Stomach smooth muscle (tissue), 2 donors: ENCODE data around the gene ADAM11.

Experiments
- H3K27ac ChIP-seq: one replicate; pipeline ENCODE4 v1.7.0; 2013; ENCODE audit warnings: mild to moderate bottlenecking, low read length, inconsistent platforms
- H3K27me3 ChIP-seq, 2 donors: one replicate each; pipeline ENCODE4 v1.7.0; 2013; ENCODE audit warnings: low read length in 2 of 2; ENCODE audit not compliant: insufficient read depth in 2 of 2, control insufficient read depth in 1 of 2
- H3K36me3 ChIP-seq, 2 donors: one replicate each; pipeline ENCODE4 v1.7.0; 2013; ENCODE audit warnings: low read length in 2 of 2; ENCODE audit not compliant: control insufficient read depth in 2 of 2, insufficient read depth in 2 of 2
- H3K4me1 ChIP-seq: one replicate; pipeline ENCODE4 v1.7.0; 2013; ENCODE audit warnings: low read length; ENCODE audit not compliant: control insufficient read depth, insufficient read depth
- H3K4me3 ChIP-seq, 2 donors: one replicate each; pipeline ENCODE4 v1.7.0; 2013; ENCODE audit warnings: low read length in 2 of 2
- H3K9ac ChIP-seq, 2 donors: one replicate each; pipeline ENCODE4 v1.7.0; 2013; ENCODE audit warnings: low read length in 2 of 2, mild to moderate bottlenecking in 1 of 2
- H3K9me3 ChIP-seq, 2 donors: one replicate each; pipeline ENCODE4 v1.7.0; 2013; ENCODE audit warnings: low read length in 2 of 2; ENCODE audit not compliant: control insufficient read depth in 2 of 2
- donor health status: healthy.
- donor health status: Pancreatic carcinoma.

Gene ADAM11

DNA sequence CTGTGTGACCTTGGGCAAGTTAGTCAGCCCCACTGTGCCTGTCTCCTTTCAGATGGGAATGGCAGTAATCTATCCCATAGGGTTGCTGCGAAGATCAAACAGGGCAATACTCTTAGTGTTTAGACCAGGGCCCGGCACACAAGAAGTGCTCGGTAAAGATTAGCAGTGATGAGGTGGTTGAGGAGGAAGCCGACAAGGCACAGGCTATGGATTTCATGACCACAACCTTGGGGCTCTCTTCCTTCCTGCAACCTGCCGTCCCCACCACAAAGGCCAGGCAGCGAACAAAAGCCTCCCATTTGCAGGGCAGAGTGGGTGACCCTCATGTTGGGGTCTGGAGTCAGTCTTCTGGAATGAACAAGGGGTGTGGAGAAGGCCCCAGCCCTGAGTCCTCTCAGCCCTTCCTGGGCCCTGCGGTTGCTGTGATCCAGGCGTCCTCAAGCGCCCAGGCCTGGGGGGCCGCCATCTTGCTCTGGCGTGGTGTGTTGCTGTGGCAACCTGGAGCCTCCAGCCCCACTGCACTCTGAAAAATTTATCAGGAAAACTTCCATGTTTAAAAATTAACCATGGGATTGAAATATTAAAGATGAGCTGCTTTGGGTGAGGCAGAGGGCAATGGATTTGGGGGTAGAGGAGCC lies 9.8 kb downstream of the ADAM11 start:
- Histone ChIP-seq H3K4me3 (no peak overlapping the region), H3K4me1 (no peaks in the 10 kb centered on the region), H3K9me3 (no peaks in the 10 kb centered on the region), H3K36me3 (no peaks in the 10 kb centered on the region), H3K27me3 (peaks cover 9% of the 10 kb centered on the region in 2 donors), H3K9ac (no peak overlapping the region), H3K27ac (no peak overlapping the region)

GRCh38 chr17:44769230-44769629 lies 10.4 kb downstream of the ADAM11 start:
- Histone ChIP-seq H3K9ac (no peak overlapping the region), H3K9me3 (no peaks in the 10 kb centered on the region), H3K4me3 (no peak overlapping the region), H3K27me3 (peaks cover 9 to 12% of the 10 kb centered on the region in 2 donors), H3K4me1 (no peaks in the 10 kb centered on the region), H3K36me3 (no peaks in the 10 kb centered on the region), H3K27ac (no peak overlapping the region)

GRCh38 chr17:44769647-44770084 lies 10.9 kb downstream of the ADAM11 start:
- H3K36me3 ChIP-seq: no peaks in the 10 kb centered on the region
- H3K4me1 ChIP-seq: no peaks in the 10 kb centered on the region
- peaks cover 9 to 13% of the 10 kb centered on the region in 2 donors for H3K27me3 ChIP-seq
- H3K4me3 ChIP-seq: no peak overlapping the region
- H3K9me3 ChIP-seq: no peaks in the 10 kb centered on the region
- no peak overlapping the region for H3K9ac ChIP-seq
- H3K27ac ChIP-seq: no peak overlapping the region

DNA sequence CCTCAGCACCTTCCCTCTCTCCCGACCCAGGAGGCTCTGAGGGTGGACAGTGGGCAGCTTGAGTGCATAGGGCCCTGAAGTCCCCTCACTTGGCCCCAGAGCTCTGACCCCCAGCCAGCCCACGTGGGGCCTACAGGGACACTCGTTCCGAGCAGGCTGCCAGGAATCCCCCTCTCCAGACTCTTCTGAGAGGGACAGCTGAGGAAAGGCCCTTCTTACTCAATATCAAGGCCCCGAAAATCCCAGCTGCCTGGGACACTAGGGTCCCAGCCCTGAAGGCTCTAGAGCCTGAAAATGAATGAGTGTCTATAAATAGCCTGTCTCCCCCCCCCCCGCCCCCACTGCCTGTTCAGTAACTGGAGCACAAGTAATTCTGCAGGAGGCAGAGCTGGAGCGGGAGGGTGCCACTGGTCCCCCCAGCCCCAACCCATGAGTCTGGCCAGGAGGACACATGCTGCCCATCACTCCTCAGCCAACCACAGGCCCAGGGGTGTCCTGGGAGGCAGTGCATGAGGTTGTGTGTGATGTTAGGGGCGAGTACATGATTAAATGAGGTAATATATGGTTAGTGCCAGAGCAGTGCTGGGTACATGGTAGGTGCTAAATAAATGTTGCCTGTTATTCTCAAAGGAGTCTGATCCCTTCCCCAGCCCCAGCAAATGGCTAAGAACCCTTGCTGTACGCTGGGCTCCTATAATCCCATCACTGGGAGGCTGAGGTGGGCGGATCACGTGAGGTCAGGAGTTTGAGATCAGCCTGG lies 11.6 kb downstream of the ADAM11 start:
- no peaks in the 10 kb centered on the region for H3K9me3 ChIP-seq
- no peak overlapping the region for H3K4me3 ChIP-seq
- H3K9ac ChIP-seq: no peak overlapping the region
- H3K27ac ChIP-seq: no peak overlapping the region
- no peaks in the 10 kb centered on the region for H3K36me3 ChIP-seq
- H3K27me3 ChIP-seq: peaks cover 9 to 13% of the 10 kb centered on the region in 2 donors
- peaks cover 6% of the 10 kb centered on the region for H3K4me1 ChIP-seq

GRCh38 chr17:44772308-44773045 lies 13.7 kb downstream of the ADAM11 start:
- H3K4me3 ChIP-seq: no peak overlapping the region
- H3K9ac ChIP-seq: no peak overlapping the region
- H3K4me1 ChIP-seq: peaks cover 16% of the 10 kb centered on the region
- no peak overlapping the region for H3K27ac ChIP-seq
- H3K36me3 ChIP-seq: no peaks in the 10 kb centered on the region
- peaks cover 6 to 13% of the 10 kb centered on the region in 2 donors for H3K27me3 ChIP-seq
- no peaks in the 10 kb centered on the region for H3K9me3 ChIP-seq

DNA sequence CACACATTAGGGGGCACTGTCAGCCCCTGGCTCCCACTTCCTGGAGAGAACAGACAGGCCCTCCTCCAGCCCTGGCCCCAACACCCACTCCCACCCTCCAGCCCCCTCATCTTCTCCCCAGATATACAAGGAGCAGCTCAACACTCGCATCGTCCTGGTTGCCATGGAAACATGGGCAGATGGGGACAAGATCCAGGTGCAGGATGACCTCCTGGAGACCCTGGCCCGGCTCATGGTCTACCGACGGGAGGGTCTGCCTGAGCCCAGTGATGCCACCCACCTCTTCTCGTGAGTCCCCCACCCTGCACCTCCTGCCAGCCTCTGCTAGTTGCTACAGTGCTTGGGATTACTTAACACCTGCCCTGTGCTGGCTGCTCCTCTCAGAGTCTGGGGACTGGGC lies 14.4 kb downstream of the ADAM11 start:
- Histone ChIP-seq H3K36me3 (no peaks in the 10 kb centered on the region), H3K27me3 (peaks cover 6 to 13% of the 10 kb centered on the region in 2 donors), H3K9me3 (no peaks in the 10 kb centered on the region), H3K4me1 (peaks cover 16% of the 10 kb centered on the region), H3K9ac (no peak overlapping the region), H3K27ac (no peak overlapping the region), H3K4me3 (no peak overlapping the region)

- H3K9ac ChIP-seq: no peak overlapping the region
- peak overlapping the region; percentile 31 for H3K27ac ChIP-seq
- no peaks in the 10 kb centered on the region for H3K9me3 ChIP-seq
Measured at GRCh38 chr17:44774271-44775135, 15.7 kb downstream of the ADAM11 start.

GRCh38 chr17:44775136-44775837 lies 16.5 kb downstream of the ADAM11 start:
- no peak overlapping the region for H3K9ac ChIP-seq
- no peaks in the 10 kb centered on the region for H3K36me3 ChIP-seq
- H3K4me3 ChIP-seq: peak overlapping the region; percentile 68 to 79
- no peaks in the 10 kb centered on the region for H3K9me3 ChIP-seq
- peak overlapping the region; percentile 31 for H3K27ac ChIP-seq
- H3K27me3 ChIP-seq: peaks cover 6 to 13% of the 10 kb centered on the region in 2 donors
- peaks cover 31% of the 10 kb centered on the region for H3K4me1 ChIP-seq

More at GRCh38 chr17:44774271-44775135, 15.7 kb downstream of the ADAM11 start:
- peaks cover 6 to 13% of the 10 kb centered on the region in 2 donors for H3K27me3 ChIP-seq
- no peaks in the 10 kb centered on the region for H3K36me3 ChIP-seq
- H3K4me3 ChIP-seq: peak overlapping the region; percentile 68 to 79
- peaks cover 26% of the 10 kb centered on the region for H3K4me1 ChIP-seq

DNA sequence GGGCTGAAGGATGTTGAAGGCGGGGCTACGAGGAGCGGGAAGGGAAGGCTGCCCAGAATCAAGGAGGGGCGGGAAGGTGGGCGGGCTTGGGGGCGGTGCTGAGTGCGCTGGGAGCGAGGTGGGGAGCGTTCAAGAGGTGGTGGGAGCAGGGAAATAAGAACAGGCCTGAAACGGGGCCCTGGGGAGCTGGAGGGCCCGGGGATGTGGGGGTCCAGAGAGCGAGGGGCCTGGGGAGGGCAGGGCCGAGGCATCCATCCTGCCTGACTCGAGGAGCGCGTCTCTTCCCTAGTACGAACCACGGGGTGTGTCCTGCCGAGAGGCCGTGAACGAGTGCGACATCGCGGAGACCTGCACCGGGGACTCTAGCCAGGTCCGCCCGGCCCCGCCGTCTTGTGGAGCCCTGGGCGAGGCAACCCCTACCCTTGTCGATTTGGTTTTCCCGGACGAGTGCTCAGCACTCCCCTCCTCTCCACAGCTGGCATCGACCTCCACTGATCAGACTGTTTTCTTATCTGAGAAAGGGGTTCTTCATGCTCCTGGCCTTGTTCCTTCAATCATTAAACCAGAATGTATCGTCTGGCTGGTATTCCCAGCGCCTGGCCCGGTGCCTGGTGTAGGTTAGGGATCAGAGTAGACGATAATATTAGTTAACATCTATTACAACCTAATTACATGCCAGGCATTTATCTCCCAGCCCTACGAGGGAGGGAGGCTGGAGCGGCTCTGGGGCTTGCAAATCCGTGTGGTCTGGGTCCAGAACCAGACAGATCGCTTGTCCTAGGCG lies 17.2 kb downstream of the ADAM11 start:
- peak overlapping the region; percentile 68 to 79 for H3K4me3 ChIP-seq
- peaks cover 6 to 13% of the 10 kb centered on the region in 2 donors for H3K27me3 ChIP-seq
- no peaks in the 10 kb centered on the region for H3K9me3 ChIP-seq
- H3K4me1 ChIP-seq: peaks cover 32% of the 10 kb centered on the region
- peak overlapping the region; percentile 68 to 73 for H3K9ac ChIP-seq
- no peaks in the 10 kb centered on the region for H3K36me3 ChIP-seq
- peak overlapping the region; percentile 18 for H3K27ac ChIP-seq
